ENCODE data around the gene ZNG1B.
"Not testable (repeated sequence)": the region's sequence is repeated elsewhere in the genome, so short reads cannot be mapped to it uniquely, and the experiment has no call there.

The ZNG1B gene

DNA sequence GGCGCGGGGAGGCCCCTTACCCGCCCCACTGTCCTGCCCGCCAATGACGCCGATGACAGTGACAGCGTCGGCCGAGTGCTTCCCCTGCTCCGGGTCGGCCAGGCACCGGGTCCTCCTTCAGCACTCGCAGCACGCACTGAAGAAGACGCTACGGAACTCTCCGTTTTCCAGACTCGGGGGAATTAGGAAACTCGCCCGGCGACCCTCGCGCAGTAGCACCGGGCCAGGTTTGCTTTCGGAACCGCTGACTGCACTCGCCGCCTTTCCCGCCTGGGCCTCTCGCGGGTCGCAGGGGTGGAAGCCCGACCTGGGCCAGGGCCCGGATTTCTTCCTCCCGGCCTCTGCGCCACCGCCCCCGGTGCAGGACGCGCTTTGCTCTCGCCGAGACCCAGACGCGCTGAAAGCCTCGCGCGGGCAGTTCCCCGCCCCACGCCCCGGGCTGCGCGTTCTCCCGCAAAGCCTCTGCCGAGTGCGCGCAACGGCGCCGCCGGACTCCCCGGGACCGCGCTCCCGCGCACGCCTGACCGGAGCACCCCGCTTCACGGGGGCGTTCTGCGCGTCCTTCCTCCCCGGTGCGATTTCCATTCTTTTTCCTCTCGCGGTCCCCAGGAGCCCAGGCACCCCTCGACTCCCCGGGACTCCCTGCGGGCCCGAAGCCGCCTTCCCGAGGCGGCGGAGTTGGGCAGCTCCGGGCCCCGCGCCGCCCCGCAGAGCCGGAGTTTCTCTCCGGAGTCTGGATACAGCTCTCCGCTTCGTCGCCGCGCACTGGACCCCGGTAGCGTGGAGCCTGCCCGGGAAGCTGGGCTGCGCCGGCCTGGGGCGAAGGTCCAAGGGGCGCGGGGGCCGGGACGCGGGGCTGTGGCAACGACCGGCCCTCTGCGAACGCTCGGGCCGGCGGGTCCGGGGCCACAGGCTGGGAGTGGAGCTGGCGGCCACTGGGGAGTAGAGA lies 65.9 kb downstream of the ZNG1B start:
- peak; percentile 41 to 73 (median 68) for DNase-seq

DNA sequence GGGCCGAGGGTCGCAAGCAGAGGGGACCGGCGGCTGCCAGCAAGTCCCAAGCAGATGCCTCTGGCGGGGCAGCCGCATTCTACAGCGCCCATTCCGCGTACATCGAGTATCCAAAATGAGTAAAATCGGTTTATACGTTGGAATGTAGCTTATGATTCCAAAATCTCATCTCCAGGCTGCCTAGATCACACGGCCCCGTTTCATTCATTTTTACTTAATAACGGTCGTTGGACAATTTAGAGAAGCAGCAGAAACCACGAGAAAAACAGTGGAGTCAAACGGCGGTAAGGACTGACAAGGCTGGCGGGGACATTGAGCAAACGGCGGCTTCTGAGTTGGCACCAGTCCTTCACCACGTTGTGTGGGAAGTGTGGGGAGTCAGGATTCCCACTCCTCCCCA lies 66.6 kb downstream of the ZNG1B start:
- peak in 3 of 4 experiments; percentile 12 to 34 (median 24) for DNase-seq

GRCh38 chr2:113507394-113508140 lies 70.1 kb downstream of the ZNG1B start:
- not testable (repeated sequence) for DNase-seq

- not testable (repeated sequence) for DNase-seq
Measured at GRCh38 chr2:113508187-113508586, 70.7 kb downstream of the ZNG1B start.

DNA sequence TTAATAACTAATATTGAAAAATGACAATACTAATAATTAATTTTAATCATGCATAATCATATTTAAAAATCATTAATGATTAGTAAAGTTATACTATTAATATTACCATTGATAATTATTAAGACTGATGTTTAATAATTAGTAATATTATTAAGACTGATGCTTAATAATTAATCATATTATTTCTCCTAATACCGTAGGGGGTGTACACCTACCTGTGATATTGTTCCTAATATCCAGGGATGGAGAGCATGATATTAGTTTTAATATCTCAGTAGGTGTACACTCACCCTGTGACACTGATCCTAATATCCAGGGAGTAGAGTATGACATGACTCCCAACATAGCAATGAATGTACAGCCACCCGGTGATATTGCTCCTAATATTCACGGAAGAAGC lies 73.4 kb downstream of the ZNG1B start:
- DNase-seq = not testable (repeated sequence)

GRCh38 chr2:113511859-113512258 lies 74.4 kb downstream of the ZNG1B start:
- not testable (repeated sequence) for DNase-seq

DNA sequence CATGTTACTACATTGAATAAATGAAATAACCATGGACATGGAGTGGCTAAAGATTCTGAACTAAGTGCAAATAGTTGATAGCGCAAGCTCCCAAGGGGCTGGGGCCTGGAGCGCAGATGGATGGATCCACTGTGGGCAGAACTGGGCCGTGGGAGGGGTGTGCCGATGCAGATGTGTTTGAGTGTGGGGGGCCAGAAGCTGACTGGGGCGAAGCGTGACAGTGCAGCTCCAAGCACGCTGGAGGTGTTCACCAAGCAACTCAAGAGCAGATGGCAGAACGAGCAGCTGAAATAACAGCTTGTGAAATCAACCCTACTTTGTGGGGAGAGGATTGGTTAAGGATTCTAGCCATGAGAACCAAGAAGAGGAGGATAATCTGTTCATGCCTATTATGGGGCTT lies 78.0 kb downstream of the ZNG1B start:
- not testable (repeated sequence) for DNase-seq

DNA sequence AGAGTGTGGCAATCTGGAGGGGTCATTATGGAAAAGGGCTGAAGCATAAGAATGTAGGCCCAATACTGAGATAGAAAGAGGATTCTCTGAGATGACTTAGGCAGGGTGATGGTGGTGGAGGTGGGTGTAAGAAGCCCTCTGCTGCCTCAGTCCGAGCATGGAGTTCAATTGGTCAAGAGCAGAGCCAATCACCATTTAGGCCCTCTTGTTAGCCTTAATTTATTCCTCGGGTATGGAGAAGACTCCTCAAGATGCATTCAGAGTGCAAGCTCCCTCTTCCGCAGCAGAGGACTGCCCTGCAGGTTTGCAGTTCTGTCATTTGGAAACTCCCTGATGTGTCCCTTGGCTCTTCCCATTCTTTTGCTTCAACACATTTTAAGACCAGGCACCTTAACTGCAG lies 78.5 kb downstream of the ZNG1B start:
- not testable (repeated sequence) for DNase-seq

DNA sequence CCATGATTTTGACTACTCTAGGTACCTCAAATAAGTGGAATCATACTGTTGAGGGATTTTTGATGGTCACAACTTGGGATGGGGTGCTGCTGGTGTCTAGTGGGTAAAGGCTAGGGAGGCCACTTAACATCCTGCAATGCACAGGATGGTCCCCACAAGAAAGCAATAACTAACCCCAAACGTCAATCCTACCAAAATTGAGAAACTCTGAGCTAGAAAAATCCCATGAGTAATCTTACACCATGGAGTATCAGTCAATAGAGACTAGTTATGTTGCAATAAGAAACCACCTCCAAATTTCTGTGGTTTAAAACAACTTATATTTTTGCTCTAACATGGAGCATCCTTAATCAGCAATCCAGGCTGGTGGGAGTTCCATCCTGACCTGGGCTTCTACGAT lies 79.5 kb downstream of the ZNG1B start:
- not testable (repeated sequence) for DNase-seq

DNA sequence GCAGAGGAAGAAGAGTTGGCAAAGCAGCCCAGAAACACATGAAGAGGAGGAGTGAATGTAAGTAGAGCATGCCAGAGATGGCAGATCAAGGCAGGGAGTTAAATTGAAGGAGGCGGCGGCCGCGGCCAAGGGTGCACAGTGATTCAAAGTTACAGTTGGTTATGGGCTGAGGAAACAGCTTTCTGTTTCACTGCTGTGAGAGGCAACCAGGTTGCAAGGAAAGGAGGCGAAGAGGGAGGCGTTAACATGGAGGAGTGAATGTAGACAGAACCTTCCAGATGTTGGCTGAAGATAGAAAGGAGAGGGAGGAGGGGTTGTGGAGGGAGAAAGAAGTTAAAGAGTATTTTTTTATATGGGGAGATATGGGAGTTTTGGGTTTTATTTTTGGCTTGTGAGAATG lies 83.3 kb downstream of the ZNG1B start:
- not testable (repeated sequence) for DNase-seq

- DNase-seq = not testable (repeated sequence)
Measured at GRCh38 chr2:113521492-113521891, 84.0 kb downstream of the ZNG1B start.

GRCh38 chr2:113524986-113525385 lies 87.5 kb downstream of the ZNG1B start:
- not testable (repeated sequence) for DNase-seq

GRCh38 chr2:113527350-113528045 lies 90.0 kb downstream of the ZNG1B start:
- not testable (repeated sequence) for DNase-seq

- DNase-seq = peak in 2 of 4 experiments; percentile 0 to 1
Measured at GRCh38 chr2:113528126-113528525, 90.6 kb downstream of the ZNG1B start.

DNA sequence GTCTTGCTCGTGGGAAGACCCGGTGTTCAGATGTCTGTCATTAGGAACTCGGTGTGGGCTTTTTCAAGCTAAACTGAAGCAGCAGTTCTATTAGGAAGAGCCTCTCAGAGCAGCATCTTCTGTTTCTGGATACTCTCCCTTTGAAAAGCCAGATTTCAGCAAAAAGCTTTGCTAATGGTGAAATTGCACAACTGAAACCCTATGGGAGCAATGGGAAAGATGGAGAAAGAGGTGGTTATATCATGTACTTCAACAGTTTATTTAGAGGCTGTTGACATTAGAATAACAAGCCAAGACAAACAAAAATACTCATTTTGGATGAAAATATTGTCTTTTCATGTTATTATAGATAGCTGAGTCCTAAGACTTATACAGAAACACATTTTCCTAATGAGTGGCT lies 91.4 kb downstream of the ZNG1B start:
- not testable (repeated sequence) for DNase-seq

GRCh38 chr2:113532991-113533390 lies 95.5 kb downstream of the ZNG1B start:
- not testable (repeated sequence) for DNase-seq

GRCh38 chr2:113536573-113536972 lies 99.1 kb downstream of the ZNG1B start:
- not testable (repeated sequence) for DNase-seq

GRCh38 chr2:113540834-113541203 lies 103.3 kb downstream of the ZNG1B start:
- DNase-seq = not testable (repeated sequence)

GRCh38 chr2:113541204-113541975 lies 103.9 kb downstream of the ZNG1B start:
- peak; percentile 2 to 49 (median 18) for DNase-seq

GRCh38 chr2:113541976-113542485 lies 104.5 kb downstream of the ZNG1B start:
- peak in 2 of 4 experiments; percentile 0 to 6 for DNase-seq

DNA sequence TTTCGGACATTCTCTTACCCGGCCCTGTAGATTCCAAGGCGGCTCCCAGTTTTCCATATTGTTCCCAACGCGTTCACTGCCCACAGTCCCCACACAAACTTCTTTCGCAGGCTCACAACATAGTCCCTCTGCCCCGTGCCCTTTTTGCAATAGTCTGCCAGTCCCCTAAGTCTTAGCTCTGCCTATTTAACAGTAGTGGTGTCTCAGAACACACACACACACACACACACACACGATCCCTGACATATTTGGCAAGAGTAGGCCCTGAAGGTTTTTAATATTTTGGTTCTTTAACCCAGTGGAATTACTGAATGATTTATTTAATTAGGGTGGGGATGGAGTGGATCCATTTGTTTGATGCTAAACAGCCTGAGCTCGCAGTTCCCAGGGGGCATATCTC lies 105.0 kb downstream of the ZNG1B start:
- peak in 1 of 4 experiments; percentile 2 for DNase-seq

Measured in suppressor macrophage (primary cell).